ENCODE measurements around the gene DOCK9.

Gene DOCK9

DNA sequence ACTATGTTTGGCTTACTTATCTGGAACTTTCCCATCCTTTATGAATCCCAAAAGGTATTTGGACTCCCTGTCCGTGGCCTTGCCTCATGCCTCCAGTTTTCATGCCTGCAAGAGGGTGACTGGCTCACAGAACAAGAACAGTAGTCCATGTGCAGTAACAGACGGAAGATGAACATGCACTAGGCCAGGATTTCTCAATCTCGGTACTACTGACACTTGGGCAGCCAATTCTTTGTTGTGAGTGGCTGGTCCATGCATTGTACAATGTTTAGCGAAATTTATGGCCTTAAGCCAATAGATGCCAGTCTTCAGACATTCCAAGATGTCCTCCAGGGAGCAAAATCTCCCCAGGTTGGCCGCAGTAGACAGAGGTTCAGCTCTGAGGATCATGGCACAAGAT is 61.9 kb downstream of the DOCK9 start:
- DNase-seq (ENCODE audit: low read depth): no peak
- no peak overlapping the region for H3K4me3 ChIP-seq (ENCODE audit: low read depth, low read length)
- no peak for TF ChIP-seq CTCF (IDR thresholded peaks at IDR 0.05; ENCODE audit: low read depth, low read length, missing control alignments)

- no peak for DNase-seq (ENCODE audit: low read depth)
- no peak overlapping the region for H3K4me3 ChIP-seq (ENCODE audit: low read depth, low read length)
- no peak for TF ChIP-seq CTCF (IDR thresholded peaks at IDR 0.05; ENCODE audit: low read depth, low read length, missing control alignments)
Observed at GRCh38 chr13:98915563-98915962, 62.3 kb downstream of the DOCK9 start.

- no peak overlapping the region for H3K4me3 ChIP-seq (ENCODE audit: low read depth, low read length)
- DNase-seq (ENCODE audit: low read depth): no peak
- TF ChIP-seq CTCF (IDR thresholded peaks at IDR 0.05; ENCODE audit: low read depth, low read length, missing control alignments): no peak
Observed at GRCh38 chr13:98913741-98914140, 64.1 kb downstream of the DOCK9 start.

- DNase-seq (ENCODE audit: low read depth): no peak
- H3K4me3 ChIP-seq (ENCODE audit: low read depth, low read length): no peak overlapping the region
- no peak for TF ChIP-seq CTCF (IDR thresholded peaks at IDR 0.05; ENCODE audit: low read depth, low read length, missing control alignments)
Observed at GRCh38 chr13:98912846-98913245, 65.0 kb downstream of the DOCK9 start.

- no peak overlapping the region for H3K4me3 ChIP-seq (ENCODE audit: low read depth, low read length)
Observed at GRCh38 chr13:98910501-98910951, 67.3 kb downstream of the DOCK9 start.

GRCh38 chr13:98909016-98909415 is 68.8 kb downstream of the DOCK9 start:
- no peak overlapping the region for H3K4me3 ChIP-seq (ENCODE audit: low read depth, low read length)
- TF ChIP-seq CTCF (IDR thresholded peaks at IDR 0.05; ENCODE audit: low read depth, low read length, missing control alignments): no peak
- DNase-seq (ENCODE audit: low read depth): no peak

More at GRCh38 chr13:98910501-98910951, 67.3 kb downstream of the DOCK9 start:
- TF ChIP-seq CTCF (IDR thresholded peaks at IDR 0.05; ENCODE audit: low read depth, low read length, missing control alignments): no peak
- no peak for DNase-seq (ENCODE audit: low read depth)

- H3K4me3 ChIP-seq (ENCODE audit: low read depth, low read length): no peak overlapping the region
Observed at GRCh38 chr13:98906746-98907502, 70.9 kb downstream of the DOCK9 start.

More at GRCh38 chr13:98906746-98907502, 70.9 kb downstream of the DOCK9 start:
- DNase-seq (ENCODE audit: low read depth): no peak
- no peak for TF ChIP-seq CTCF (IDR thresholded peaks at IDR 0.05; ENCODE audit: low read depth, low read length, missing control alignments)
